K562 (cell line): ENCODE results near the gene FUT4. TPM values are rescaled to one million over a fixed set of nuclear protein-coding genes. Genes with fewer than 3 reads are reported as not detected.

Experiments used
- ATAC-seq: fragments of 200-7000 bp; cut with Tn5 transposase; 3 replicates; pipeline ENCODE4 v1.9.1; 2020; ENCODE audit warnings: moderate library complexity
- BruUV-seq: library from RNA; stranded (reverse); fragments of 400-500 nt; replicated peaks from 2 replicates; lab custom pipeline; 2021; lab: Mats Ljungman, UMichigan
- CTCF ChIA-PET: fragments of 300-600 bp; formaldehyde crosslinking; extraction: SDS; loops from one replicate; lab custom pipeline; 2021; ENCODE audit warnings: low intra/inter-chr PET ratio; lab: Yijun Ruan, JAX
- POLR2A ChIA-PET: fragments of 300-600, 350-650 bp; sonication (Branson Sonifier 250); formaldehyde crosslinking; extraction: SDS; loops from one replicate; lab custom pipeline; 2021; ENCODE audit warnings: antibody characterized with exemption, inconsistent platforms; lab: Yijun Ruan, JAX
- DNase-seq, 4 experiments: peaks; one replicate each; pipeline versions ENCODE4 v3.0.0 to v3.0.0-alpha.2; 2011 to 2018; ENCODE audit warnings: low spot score in 3 of 4, mixed read lengths in 3 of 4; ENCODE audit errors: extremely low read depth in 1 of 4
- FAIRE-seq: peaks from 2 replicates; lab custom pipeline; 2011; peaks lifted over from hg19 to GRCh38; lab: Jason Lieb, UNC
- H2AFZ ChIP-seq: 2 replicates; pipeline ENCODE4 v1.6.0; 2011; ENCODE audit warnings: low read depth, low read length, control low read depth, inconsistent platforms
- H3K27ac ChIP-seq: fragments of 200-600 bp; 3 replicates; pipeline ENCODE4 v1.8.0; 2011; ENCODE audit warnings: low read depth, mild to moderate bottlenecking, control low read depth, inconsistent platforms, low read length, moderate library complexity, mixed read lengths; ENCODE audit errors: extremely low read depth
- H3K27me3 ChIP-seq, 2 experiments: fragments of 300-600 bp in 1 of 2; 2 replicates in 1 of 2; 3 replicates in 1 of 2; pipeline versions ENCODE4 v1.6.0 to v1.8.0; 2011; ENCODE audit warnings: inconsistent platforms in 2 of 2, low read length in 2 of 2, mild to moderate bottlenecking in 1 of 2, mixed read lengths in 1 of 2, moderate library complexity in 1 of 2; ENCODE audit not compliant: control insufficient read depth in 2 of 2, insufficient read depth in 2 of 2
- H3K36me3 ChIP-seq: fragments of 300-600 bp; 3 replicates; pipeline ENCODE4 v1.8.0; 2011; ENCODE audit warnings: mild to moderate bottlenecking, low read length, inconsistent platforms; ENCODE audit not compliant: control insufficient read depth, insufficient read depth
- H3K4me1 ChIP-seq, 2 experiments: fragments of 200-600 bp in 1 of 2; replicated peaks in 1 of 2; 2 replicates in 1 of 2; 3 replicates in 1 of 2; pipeline versions ENCODE4 v1.5.1 to v1.8.0; 2011; ENCODE audit warnings: inconsistent platforms in 2 of 2, low read length in 2 of 2, mild to moderate bottlenecking in 1 of 2, mixed read lengths in 1 of 2, moderate library complexity in 1 of 2; ENCODE audit not compliant: control insufficient read depth in 2 of 2, insufficient read depth in 2 of 2
- H3K4me2 ChIP-seq: 2 replicates; pipeline ENCODE4 v1.6.1; 2011; ENCODE audit warnings: low read length, control low read depth, inconsistent platforms, mixed read lengths; ENCODE audit not compliant: insufficient read depth
- H3K4me3 ChIP-seq: fragments of 200-600 bp; sonication (generic), shearing (Covaris generic); 2 replicates; pipeline ENCODE4 v1.5.1; 2016; ENCODE audit warnings: control low read depth, inconsistent platforms
- H3K79me2 ChIP-seq: fragments of 200-600 bp; 3 replicates; pipeline ENCODE4 v1.8.0; 2011; ENCODE audit warnings: low read length, inconsistent platforms; ENCODE audit not compliant: control insufficient read depth, insufficient read depth
- H3K9ac ChIP-seq, 2 experiments: 2 replicates each; pipeline versions ENCODE4 v1.6.0 to v1.6.1; 2011; ENCODE audit warnings: low read depth in 2 of 2, low read length in 2 of 2, control low read depth in 1 of 2, inconsistent platforms in 1 of 2, mild to moderate bottlenecking in 1 of 2, mixed read lengths in 1 of 2; ENCODE audit not compliant: insufficient read depth in 1 of 2
- H3K9me1 ChIP-seq: one replicate; pipeline ENCODE4 v1.6.0; 2011; ENCODE audit warnings: inconsistent platforms, mild to moderate bottlenecking, low read length, moderate library complexity; ENCODE audit not compliant: control insufficient read depth, insufficient read depth
- H3K9me3 ChIP-seq: replicated peaks from 2 replicates; pipeline ENCODE4 v1.5.1; 2011; ENCODE audit warnings: low read depth, low read length, inconsistent platforms; ENCODE audit not compliant: control insufficient read depth, insufficient read depth
- H4K20me1 ChIP-seq: replicated peaks from 2 replicates; pipeline ENCODE4 v1.6.1; 2011; ENCODE audit warnings: low read length, inconsistent platforms, mixed read lengths; ENCODE audit not compliant: control insufficient read depth, insufficient read depth
- AFF4 ChIP-seq: sonication (generic); formaldehyde crosslinking; IDR thresholded peaks from 2 replicates; pipeline ENCODE4 v1.8.0; 2023; ENCODE audit warnings: mild to moderate bottlenecking, missing genetic modification reagents
- CAMTA2 ChIP-seq: fragments of 250-450 bp; sonication (Bioruptor Pico); conservative IDR thresholded peaks from 2 replicates; pipeline ENCODE4 v1.5.1; 2022
- CHD2 ChIP-seq: IDR thresholded peaks from 2 replicates; pipeline ENCODE4 v1.6.1; 2011; ENCODE audit warnings: low read depth, low read length
- ESRRB ChIP-seq: fragments of 250-450 bp; sonication (Bioruptor Pico); IDR thresholded peaks from 2 replicates; pipeline ENCODE4 v1.5.0; 2020; ENCODE audit warnings: mild to moderate bottlenecking, moderate library complexity, borderline replicate concordance
- GABPB2 ChIP-seq: fragments of 250-450 bp; sonication (Bioruptor Pico); conservative IDR thresholded peaks from 2 replicates; pipeline ENCODE4 v1.5.1; 2021; ENCODE audit warnings: mild to moderate bottlenecking
- ID3 ChIP-seq, 2 experiments: fragments of 250-450 bp in 1 of 2; fragments of 450-650 bp in 1 of 2; sonication (Bioruptor Pico) in 1 of 2; IDR thresholded peaks; 2 replicates each; pipeline versions ENCODE4 v1.6.1 to v1.8.0; 2016 to 2021; ENCODE audit warnings: mild to moderate bottlenecking in 2 of 2, moderate library complexity in 2 of 2, missing compliant biosample characterization in 1 of 2, missing genetic modification characterization in 1 of 2
- IRF9 ChIP-seq: fragments of 450-650 bp; IDR thresholded peaks from 2 replicates; pipeline ENCODE4 v1.6.1; 2016; ENCODE audit warnings: missing biosample characterization, missing genetic modification characterization
- NFXL1 ChIP-seq: fragments of 450-650 bp; formaldehyde crosslinking; IDR thresholded peaks from 2 replicates; pipeline ENCODE4 v1.4.0; 2021; ENCODE audit warnings: mild to moderate bottlenecking
- SLC30A9 ChIP-seq: fragments of 250-450 bp; sonication (Bioruptor Pico); IDR thresholded peaks from 2 replicates; pipeline ENCODE4 v1.8.0; 2022; ENCODE audit warnings: mild to moderate bottlenecking, moderate library complexity
- TEAD2 ChIP-seq: fragments of 450-650 bp; IDR thresholded peaks from 2 replicates; pipeline ENCODE4 v1.6.1; 2016; ENCODE audit warnings: missing genetic modification characterization, control low read depth, missing compliant biosample characterization
- XRCC4 ChIP-seq: IDR thresholded peaks from one replicate; pipeline ENCODE4 v1.6.1; 2011; ENCODE audit not compliant: insufficient read depth, insufficient read length; ENCODE audit errors: extremely low read depth
- ZNF146 ChIP-seq: IDR thresholded peaks from one replicate; pipeline ENCODE4 v1.6.1; 2018; ENCODE audit warnings: missing compliant biosample characterization; ENCODE audit not compliant: unreplicated experiment
- ZNF280A ChIP-seq: fragments of 450-650 bp; IDR thresholded peaks from 2 replicates; pipeline ENCODE4 v1.6.1; 2018; ENCODE audit warnings: mild to moderate bottlenecking, low read depth; ENCODE audit not compliant: partially characterized antibody
- ZNF551 ChIP-seq: fragments of 250-450 bp; sonication (Bioruptor Pico); IDR thresholded peaks from 2 replicates; pipeline ENCODE4 v1.5.0; 2021; ENCODE audit warnings: mild to moderate bottlenecking, moderate library complexity
- ZNF561 ChIP-seq: fragments of 450-650 bp; formaldehyde crosslinking; conservative IDR thresholded peaks from 2 replicates; pipeline ENCODE4 v1.4.0; 2020; ENCODE audit warnings: mild to moderate bottlenecking, moderate library complexity
- WGBS: fragments of 100-300 bp; shearing (Covaris generic); methylation state at CpG from one replicate; pipeline ENCODE4 v1.1.6; 2016; ENCODE audit warnings: low coverage, mixed read lengths; ENCODE audit not compliant: insufficient coverage; ENCODE audit errors: missing lambda C conversion rate; 5-methylcytosine and 5-hydroxymethylcytosine counted together
- in situ Hi-C: fragments of 300-500 bp; cut with MboI; formaldehyde crosslinking; loops from 4 replicates; pipeline ENCODE4 v1.15.0; 2018; ENCODE audit warnings: inconsistent platforms, mixed read lengths
- intact Hi-C: fragments of 100-400 bp; cut with micrococcal nuclease; formaldehyde crosslinking; loops from 2 replicates; pipeline ENCODE4 v1.14.2; 2022
- polyA plus RNA-seq, 8 experiments: library from polyadenylated mRNA; depleted of rRNA in 4 of 8; stranded (reverse) in 5 of 8; unstranded in 3 of 8; fragments of >200 nt; fragmentation: Nextera tagmentation in 2 of 8; fragmentation: Illumina TruSeq in 1 of 8; extraction: Ambion mirVana in 2 of 8; extraction: Trizol in 1 of 8; gene quantifications; 2 replicates each; pipeline versions ENCODE4 v1.2.1 to v1.2.3, GENCODE V29; 2011 to 2014; ENCODE audit warnings: inconsistent platforms in 1 of 8, missing spikeins in 1 of 8
- total RNA-seq, 7 experiments: library from RNA; depleted of rRNA in 6 of 7; stranded (reverse); fragments of >200 nt in 6 of 7; fragmentation: Illumina TruSeq in 2 of 7; extraction: Trizol in 2 of 7; gene quantifications; 2 replicates each; pipeline versions ENCODE4 v1.2.1 to v1.2.3, GENCODE V29; 2011 to 2021; ENCODE audit warnings: low replicate concordance in 1 of 7

Gene FUT4
- total and polyA plus RNA-seq, 9 of the 15 experiments (the other 6 are each of a cell fraction or from before 2014, with no cell fraction given) = 1.1 to 8.9 (median 5.5) TPM

DNA sequence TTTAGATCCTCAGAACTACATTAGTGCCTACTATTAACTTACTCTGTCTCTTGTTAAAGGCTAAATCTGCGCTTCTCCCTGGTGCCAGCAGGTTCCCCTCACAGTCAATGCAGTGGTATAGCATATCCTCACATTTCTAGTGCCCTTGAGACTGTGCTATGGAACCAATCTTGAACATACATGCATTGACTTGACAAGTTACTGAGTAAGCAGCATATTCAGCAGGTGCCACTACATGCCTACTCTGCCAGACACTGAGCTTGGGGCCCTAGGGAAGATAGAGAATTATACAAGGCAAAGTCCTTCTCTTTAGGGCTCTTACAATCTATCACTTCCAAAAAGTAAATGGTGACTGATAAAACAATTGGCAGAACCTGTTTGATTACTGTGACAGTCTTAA lies 3.2 kb downstream of the FUT4 start (continued):
- TF ChIP-seq ID3 (CRISPR knock-in tag; IDR thresholded peaks at IDR 0.05) = no peak
- TF ChIP-seq ID3 (tag; IDR thresholded peaks at IDR 0.05) = no peak
- TF ChIP-seq GABPB2 (CRISPR knock-in tag) = no peak
- no peak for TF ChIP-seq XRCC4
- no peak for TF ChIP-seq ZNF551 (CRISPR knock-in tag)

- CTCF ChIA-PET = no interaction called here
- Histone ChIP-seq H3K9me1 (no peaks in the 10 kb centered on the region), H3K27me3 (no peaks in the 10 kb centered on the region), H3K4me3 (no peak overlapping the region), H3K4me1 (peaks cover 24 to 31% of the 10 kb centered on the region in 2 experiments; a peak in 4 of 5 replicates), H3K27ac (no peak overlapping the region), H3K9me3 (no peaks in the 10 kb centered on the region), H2AFZ (no peak overlapping the region), H3K4me2 (no peak overlapping the region), H3K79me2 (peaks cover 32% of the 10 kb centered on the region), H3K9ac (no peak overlapping the region), H3K36me3 (peaks cover 13% of the 10 kb centered on the region; the same call in 2 of the 3 replicates), H4K20me1 (no peaks in the 10 kb centered on the region; the same call in 1 of the 2 replicates)
- intact Hi-C loops = no loop called here
- in situ Hi-C loops = no loop called here
- TF ChIP-seq IRF9 (tag) (no peak), ZNF280A (no peak), NFXL1 (CRISPR knock-in tag) (no peak), CHD2 (no peak), SLC30A9 (no peak), ZNF146 (no peak), CAMTA2 (CRISPR knock-in tag) (no peak), TEAD2 (tag) (no peak), ZNF561 (CRISPR knock-in tag) (no peak), AFF4 (CRISPR knock-in tag) (no peak), ESRRB (CRISPR knock-in tag) (no peak)
- BruUV-seq = no TSS peak
- DNase-seq = peak in 1 of 4 experiments; percentile 17
- 22% methylated on average over 5 of the region's 5 CpGs for WGBS
- FAIRE-seq = no peak
- POLR2A ChIA-PET = no interaction called here
- ATAC-seq = no peak
Measured at GRCh38 chr11:94549146-94549545, 5.4 kb downstream of the FUT4 start.
